Muscle layer of duodenum (tissue), 2 donors: Measurements from ENCODE around the gene PPP1R18.
A peak's percentile ranks its signal among the peaks of the same experiment; 100 is the strongest.

ENCODE experiments used
- H3K27ac ChIP-seq: one replicate; pipeline ENCODE4 v1.7.0; 2013; ENCODE audit warnings: mild to moderate bottlenecking, low read length
- H3K27me3 ChIP-seq: one replicate; pipeline ENCODE4 v1.7.0; 2013; ENCODE audit warnings: low read depth, mild to moderate bottlenecking, control low read depth, low read length
- H3K36me3 ChIP-seq, 2 donors: one replicate each; pipeline ENCODE4 v1.7.0; 2013; ENCODE audit warnings: low read length in 2 of 2, control low read depth in 1 of 2, mild to moderate bottlenecking in 1 of 2; ENCODE audit not compliant: insufficient read depth in 2 of 2, control insufficient read depth in 1 of 2
- H3K4me1 ChIP-seq, 2 donors: one replicate each; pipeline ENCODE4 v1.7.0; 2013; ENCODE audit warnings: low read length in 2 of 2, mild to moderate bottlenecking in 2 of 2, control low read depth in 1 of 2, moderate library complexity in 1 of 2; ENCODE audit not compliant: insufficient read depth in 2 of 2, control insufficient read depth in 1 of 2
- H3K4me3 ChIP-seq, 2 donors: one replicate each; pipeline ENCODE4 v1.7.0; 2013; ENCODE audit warnings: low read length in 2 of 2, low read depth in 1 of 2, mild to moderate bottlenecking in 1 of 2
- H3K9me3 ChIP-seq, 2 donors: one replicate each; pipeline ENCODE4 v1.7.0; 2013; ENCODE audit warnings: low read length in 2 of 2, control low read depth in 1 of 2, mild to moderate bottlenecking in 1 of 2; ENCODE audit not compliant: control insufficient read depth in 1 of 2
- donor health status: healthy.

Gene PPP1R18

GRCh38 chr6:30696432-30696831, 10.0 kb upstream of the PPP1R18 start:
- no peaks in the 10 kb centered on the region for H3K27me3 ChIP-seq
- H3K36me3 ChIP-seq = peaks cover 0 to 4% of the 10 kb centered on the region in 2 donors
- no peak overlapping the region for H3K27ac ChIP-seq
- H3K4me3 ChIP-seq = no peak overlapping the region
- H3K4me1 ChIP-seq = no peaks in the 10 kb centered on the region
- no peaks in the 10 kb centered on the region for H3K9me3 ChIP-seq

- Histone ChIP-seq H3K27me3 (no peaks in the 10 kb centered on the region), H3K36me3 (peaks cover 0 to 4% of the 10 kb centered on the region in 2 donors), H3K4me3 (peak overlapping the region; percentile 74 to 91), H3K4me1 (peaks cover 24 to 25% of the 10 kb centered on the region in 2 donors), H3K9me3 (no peaks in the 10 kb centered on the region), H3K27ac (peak overlapping the region; percentile 68)
Observed at GRCh38 chr6:30691208-30691847, 4.9 kb upstream of the PPP1R18 start.

- no peaks in the 10 kb centered on the region for H3K9me3 ChIP-seq
- peaks cover 24 to 25% of the 10 kb centered on the region in 2 donors for H3K4me1 ChIP-seq
- peak within 1 kb of the TSS; percentile 74 to 91 for H3K4me3 ChIP-seq
- no peaks in the 10 kb centered on the region for H3K27me3 ChIP-seq
- peak within 1 kb of the TSS; percentile 68 for H3K27ac ChIP-seq
- peaks cover 0 to 6% of the 10 kb centered on the region in 2 donors for H3K36me3 ChIP-seq
Observed at GRCh38 chr6:30690403-30691207, 4.2 kb upstream of the PPP1R18 start, which contains the start of gene NRM. Gene NRM, minus strand, starts transcription at chr6:30690984. Its CDS starts 10 bp downstream, at chr6:30690974.

GRCh38 chr6:30689985-30690384, 3.5 kb upstream of the PPP1R18 start:
- peaks cover 24 to 25% of the 10 kb centered on the region in 2 donors for H3K4me1 ChIP-seq
- peak overlapping the region; percentile 74 to 91 for H3K4me3 ChIP-seq
- peaks cover 0 to 6% of the 10 kb centered on the region in 2 donors for H3K36me3 ChIP-seq
- H3K27me3 ChIP-seq = no peaks in the 10 kb centered on the region
- H3K27ac ChIP-seq = peak overlapping the region; percentile 68
- H3K9me3 ChIP-seq = no peaks in the 10 kb centered on the region

GRCh38 chr6:30689022-30689865, 2.8 kb upstream of the PPP1R18 start:
- peak overlapping the region; percentile 97 for H3K27ac ChIP-seq
- H3K4me3 ChIP-seq = no peak overlapping the region
- peaks cover 24 to 25% of the 10 kb centered on the region in 2 donors for H3K4me1 ChIP-seq

GRCh38 chr6:30688569-30688968, 2.1 kb upstream of the PPP1R18 start:
- no peaks in the 10 kb centered on the region for H3K9me3 ChIP-seq
- peaks cover 0 to 6% of the 10 kb centered on the region in 2 donors for H3K36me3 ChIP-seq
- no peaks in the 10 kb centered on the region for H3K27me3 ChIP-seq
- H3K4me1 ChIP-seq = peaks cover 24 to 28% of the 10 kb centered on the region in 2 donors
- peak overlapping the region; percentile 97 for H3K27ac ChIP-seq
- peak overlapping the region; percentile 64 to 97 for H3K4me3 ChIP-seq

More at GRCh38 chr6:30689022-30689865, 2.8 kb upstream of the PPP1R18 start:
- H3K9me3 ChIP-seq = no peaks in the 10 kb centered on the region
- H3K27me3 ChIP-seq = no peaks in the 10 kb centered on the region
- H3K36me3 ChIP-seq = peaks cover 0 to 6% of the 10 kb centered on the region in 2 donors

GRCh38 chr6:30687659-30688431, 1.4 kb upstream of the PPP1R18 start:
- Histone ChIP-seq H3K9me3 (no peaks in the 10 kb centered on the region), H3K27ac (peak overlapping the region; percentile 97), H3K4me1 (peaks cover 24 to 36% of the 10 kb centered on the region in 2 donors), H3K4me3 (peak overlapping the region; percentile 64 to 97), H3K36me3 (peaks cover 0 to 6% of the 10 kb centered on the region in 2 donors), H3K27me3 (no peaks in the 10 kb centered on the region)

- Histone ChIP-seq H3K36me3 (peaks cover 0 to 6% of the 10 kb centered on the region in 2 donors), H3K4me3 (peak overlapping the region; percentile 88 to 97), H3K27ac (peak overlapping the region; percentile 97), H3K27me3 (no peaks in the 10 kb centered on the region), H3K9me3 (no peaks in the 10 kb centered on the region), H3K4me1 (peaks cover 24 to 38% of the 10 kb centered on the region in 2 donors)
Observed at GRCh38 chr6:30686908-30687658, 638 bp upstream of the PPP1R18 start.

GRCh38 chr6:30685157-30686008, 1.1 kb downstream of the PPP1R18 start:
- Histone ChIP-seq H3K27me3 (no peaks in the 10 kb centered on the region), H3K9me3 (no peaks in the 10 kb centered on the region), H3K36me3 (peaks cover 1 to 6% of the 10 kb centered on the region in 2 donors), H3K4me1 (peaks cover 23 to 47% of the 10 kb centered on the region in 2 donors), H3K4me3 (peak overlapping the region; percentile 88 to 97), H3K27ac (peak overlapping the region; percentile 97)
